ENCODE results near the gene NUMBL.
"Not testable (repeated sequence)": the region's sequence is repeated elsewhere in the genome, so short reads cannot be mapped to it uniquely, and the experiment has no call there.

Gene NUMBL

GRCh38 chr19:40629346-40629745 lies 61.1 kb downstream of the NUMBL start:
- DNase-seq (ENCODE audit: low read depth in 2 of 2): no peak

DNA sequence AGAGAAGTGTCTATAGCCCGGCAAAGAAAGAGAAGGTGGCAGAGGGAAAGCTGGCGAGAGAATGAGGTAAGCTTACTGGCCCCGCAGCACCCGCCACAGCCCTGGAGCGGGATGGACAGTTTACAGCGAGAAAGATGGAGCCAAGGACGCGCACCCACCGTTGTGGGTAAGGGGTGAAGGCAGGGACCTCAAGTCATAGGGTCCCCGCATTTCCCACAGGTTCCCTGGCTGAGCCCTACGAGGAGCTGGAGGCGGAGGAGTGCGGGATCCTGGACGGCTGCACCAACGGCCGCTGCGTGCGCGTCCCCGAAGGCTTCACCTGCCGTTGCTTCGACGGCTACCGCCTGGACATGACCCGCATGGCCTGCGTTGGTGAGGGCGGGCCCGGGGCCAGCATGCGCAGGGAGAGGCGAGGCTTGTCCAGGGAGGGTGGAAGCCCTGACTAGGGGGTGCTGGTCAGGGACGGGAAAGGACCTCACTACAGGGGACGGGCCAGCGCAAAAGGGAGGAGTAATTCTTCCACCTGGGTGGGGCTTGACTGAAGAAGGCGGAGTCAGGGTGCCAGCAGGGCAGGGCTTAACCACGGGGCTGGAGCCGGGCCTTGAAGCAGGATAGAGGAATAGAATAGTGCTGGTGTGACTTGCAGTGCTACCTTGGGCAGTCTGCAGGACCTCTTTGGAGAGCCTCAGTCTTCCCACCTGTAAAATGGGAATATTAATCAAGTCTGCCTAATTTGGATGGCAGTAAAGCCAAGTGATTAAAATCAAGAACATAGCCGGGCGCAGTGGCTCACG lies 62.8 kb downstream of the NUMBL start:
- no peak for DNase-seq (ENCODE audit: low read depth in 2 of 2)

DNA sequence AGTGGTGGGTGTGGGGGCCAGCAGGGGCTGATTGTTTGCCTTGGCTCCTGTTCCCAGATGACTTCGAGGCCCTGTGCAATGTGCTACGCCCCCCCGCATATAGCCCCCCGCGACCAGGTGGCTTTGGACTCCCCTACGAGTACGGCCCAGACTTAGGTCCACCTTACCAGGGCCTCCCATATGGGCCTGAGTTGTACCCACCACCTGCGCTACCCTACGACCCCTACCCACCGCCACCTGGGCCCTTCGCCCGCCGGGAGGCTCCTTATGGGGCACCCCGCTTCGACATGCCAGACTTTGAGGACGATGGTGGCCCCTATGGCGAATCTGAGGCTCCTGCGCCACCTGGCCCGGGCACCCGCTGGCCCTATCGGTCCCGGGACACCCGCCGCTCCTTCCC lies 63.5 kb downstream of the NUMBL start:
- DNase-seq (ENCODE audit: low read depth in 2 of 2): no peak

DNA sequence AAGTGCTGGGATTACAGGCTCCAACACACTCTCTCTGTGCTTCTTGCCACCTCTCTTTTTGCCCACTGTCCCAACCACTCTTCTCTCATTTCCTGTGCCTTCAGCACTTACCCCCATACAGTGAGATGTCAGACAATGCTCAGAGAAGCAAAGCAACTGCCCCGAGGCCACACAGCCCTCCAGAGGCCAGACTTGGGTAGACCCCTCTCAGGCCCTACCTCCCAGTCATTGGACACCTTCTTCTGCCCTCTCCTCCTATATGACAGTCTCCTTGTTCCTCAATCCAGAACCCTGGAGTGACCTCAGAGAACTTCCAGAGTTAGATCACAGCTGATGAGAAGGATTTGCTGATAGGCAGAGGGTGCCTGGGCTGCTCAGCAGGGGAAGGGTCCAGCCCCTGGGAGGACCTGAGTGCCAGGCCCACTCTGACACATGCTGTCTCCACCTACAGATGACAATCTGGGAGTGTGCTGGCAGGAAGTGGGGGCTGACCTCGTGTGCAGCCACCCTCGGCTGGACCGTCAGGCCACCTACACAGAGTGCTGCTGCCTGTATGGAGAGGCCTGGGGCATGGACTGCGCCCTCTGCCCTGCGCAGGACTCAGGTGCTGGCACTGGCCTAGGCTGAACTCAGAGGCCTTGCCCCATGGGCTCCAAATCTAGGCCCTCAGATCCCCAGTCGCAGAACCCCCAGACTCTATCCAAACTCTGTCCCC lies 64.9 kb downstream of the NUMBL start:
- DNase-seq (ENCODE audit: low read depth in 2 of 2): no peak

DNA sequence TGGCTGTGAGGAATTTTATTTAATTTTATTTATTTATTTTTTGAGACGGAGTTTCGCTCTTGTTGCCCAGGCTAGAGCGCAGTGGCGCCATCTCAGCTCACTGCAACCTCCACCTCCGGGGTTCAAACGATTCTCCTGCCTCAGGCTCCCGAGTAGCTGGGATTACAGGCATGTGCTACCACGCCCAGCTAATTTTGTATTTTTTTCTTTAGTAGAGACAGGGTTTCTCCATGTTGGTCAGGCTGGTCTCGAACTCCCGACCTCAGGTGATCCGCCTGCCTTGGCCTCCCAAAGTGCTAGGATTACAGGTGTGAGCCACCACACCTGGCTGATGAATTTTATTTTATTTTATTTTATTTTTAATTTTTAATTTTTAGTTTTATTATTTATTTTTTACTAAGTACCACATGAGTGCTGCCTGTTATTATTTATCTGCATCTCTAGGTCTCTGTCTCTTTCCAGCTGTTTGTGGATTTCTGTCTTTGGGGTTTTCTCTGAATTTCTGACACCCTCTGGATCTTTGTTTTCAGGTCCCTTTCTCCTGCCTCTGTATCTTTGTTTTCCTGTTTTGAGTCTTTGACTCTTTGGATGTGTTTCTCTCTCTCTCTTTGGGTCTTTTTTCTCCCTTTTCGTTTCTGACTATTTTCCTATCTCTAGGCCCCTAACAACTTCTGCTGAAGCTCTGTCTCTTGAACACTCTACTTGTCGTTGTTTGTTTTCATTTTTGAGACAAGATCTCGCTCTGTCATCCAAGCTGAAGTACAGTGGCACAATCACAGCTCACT lies 65.9 kb downstream of the NUMBL start:
- DNase-seq (ENCODE audit: low read depth in 2 of 2): not testable (repeated sequence)

GRCh38 chr19:40623403-40624251 lies 66.8 kb downstream of the NUMBL start:
- DNase-seq (ENCODE audit: low read depth in 2 of 2): no peak

GRCh38 chr19:40622773-40623075 lies 67.7 kb downstream of the NUMBL start:
- DNase-seq (ENCODE audit: low read depth in 2 of 2): no peak

GRCh38 chr19:40621966-40622772 lies 68.3 kb downstream of the NUMBL start:
- DNase-seq (ENCODE audit: low read depth in 2 of 2): no peak

DNA sequence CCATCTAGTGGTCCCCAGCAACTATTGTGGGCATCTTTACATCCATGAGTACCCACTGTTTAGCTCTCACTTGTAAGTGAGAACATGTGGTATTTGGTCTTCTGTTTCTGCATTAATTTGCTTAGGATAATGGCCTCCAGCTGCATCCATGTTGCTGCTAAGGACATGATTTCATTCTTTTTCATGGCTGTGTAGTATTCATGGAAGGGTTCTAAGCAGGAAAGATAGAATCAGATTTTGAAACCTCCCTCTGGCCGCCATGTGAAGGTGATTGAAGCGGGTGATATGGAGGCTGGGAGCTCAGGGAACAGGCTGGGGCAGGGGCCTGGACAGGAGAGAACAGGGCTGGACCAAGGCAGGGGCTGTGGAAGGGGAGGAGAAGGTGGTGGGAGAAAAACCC lies 69.2 kb downstream of the NUMBL start:
- DNase-seq (ENCODE audit: low read depth in 2 of 2): no peak

DNA sequence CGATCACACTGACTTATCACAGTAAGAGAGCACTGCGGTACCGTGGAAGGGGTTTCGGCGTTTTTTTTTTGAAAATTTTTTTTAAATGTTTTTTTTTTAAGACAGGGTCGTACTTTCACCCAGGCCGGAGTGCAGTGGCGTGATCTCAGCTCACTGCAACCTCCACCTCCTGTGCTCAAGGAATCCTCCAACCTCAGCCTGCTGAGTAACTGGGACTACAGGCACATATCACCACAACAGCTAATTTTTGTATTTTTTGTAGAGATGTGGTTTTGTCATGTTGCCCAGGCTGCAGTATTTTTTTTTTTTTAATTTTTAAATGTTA lies 70.3 kb downstream of the NUMBL start:
- no peak for DNase-seq (ENCODE audit: low read depth in 2 of 2)

DNA sequence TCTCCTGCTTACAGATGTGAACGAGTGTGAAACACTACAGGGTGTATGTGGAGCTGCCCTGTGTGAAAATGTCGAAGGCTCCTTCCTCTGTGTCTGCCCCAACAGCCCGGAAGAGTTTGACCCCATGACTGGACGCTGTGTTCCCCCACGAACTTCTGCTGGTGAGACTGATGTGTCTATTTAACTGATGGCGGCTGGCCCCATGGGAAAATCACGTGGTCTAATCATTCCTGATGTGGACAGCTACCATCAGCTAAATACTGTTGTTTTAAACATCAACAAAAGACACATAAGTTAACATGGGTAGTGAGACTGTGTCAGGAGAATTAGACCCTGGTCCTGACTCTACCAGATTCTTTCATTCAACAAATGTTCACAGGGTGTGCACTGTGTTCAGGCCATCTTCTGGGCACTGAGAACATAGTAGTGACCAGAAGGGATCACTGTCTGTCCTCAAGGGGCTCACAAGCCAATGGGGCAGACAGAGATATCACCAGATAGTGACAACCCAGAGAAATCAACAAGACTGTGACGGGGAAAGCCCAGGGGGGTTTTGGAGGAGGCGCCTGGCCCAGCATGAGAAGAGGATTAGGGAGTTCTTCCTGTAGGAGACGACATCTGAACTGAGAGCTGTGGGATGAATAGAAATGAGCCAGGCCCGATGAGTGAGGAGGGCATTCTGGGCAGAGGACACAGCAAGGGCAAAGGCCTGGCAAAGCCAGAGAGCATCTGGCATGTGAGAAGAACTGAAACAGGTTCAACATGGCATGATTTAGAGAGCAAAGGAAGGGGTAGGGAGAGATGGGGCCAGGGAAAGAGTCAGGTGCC lies 70.9 kb downstream of the NUMBL start:
- no peak for DNase-seq (ENCODE audit: low read depth in 2 of 2)

- no peak for DNase-seq (ENCODE audit: low read depth in 2 of 2)
These were observed 72.5 kb downstream of the NUMBL start for GRCh38 chr19:40617961-40618360.

GRCh38 chr19:40616941-40617340 lies 73.5 kb downstream of the NUMBL start:
- no peak for DNase-seq (ENCODE audit: low read depth in 2 of 2)

DNA sequence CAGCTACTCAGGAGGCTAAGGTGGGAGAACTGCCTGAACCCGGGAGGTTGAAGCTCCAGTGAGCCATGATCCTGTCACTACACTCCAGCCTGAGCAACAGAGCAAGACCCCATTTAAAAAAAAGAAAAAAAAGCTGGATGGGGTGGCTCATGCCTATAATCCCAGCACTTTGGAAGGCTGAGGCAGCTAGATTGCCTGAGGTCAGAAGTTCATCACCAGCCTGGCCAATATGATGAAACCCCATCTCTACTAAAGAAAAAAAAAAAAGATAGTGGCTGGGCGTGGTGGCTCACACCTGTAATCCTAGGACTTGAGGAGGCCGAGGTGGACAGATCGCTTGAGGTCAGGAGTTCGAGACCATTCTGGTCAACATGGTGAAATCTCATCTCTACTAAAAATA lies 74.3 kb downstream of the NUMBL start:
- no peak for DNase-seq (ENCODE audit: low read depth in 2 of 2)

Data from stimulated activated CD8-positive, alpha-beta memory T cell treated with anti-CD3 and anti-CD28 coated beads, Interleukin-15, amount 100 ng/mL, for 4 hours (primary cell).